ENCODE data around the gene SERGEF. TPM values are rescaled to one million over a fixed set of nuclear protein-coding genes. Genes with fewer than 3 reads are reported as not detected.

Gene SERGEF
- total RNA-seq, 1 experiment from 2014 or later = 31.4 TPM

DNA sequence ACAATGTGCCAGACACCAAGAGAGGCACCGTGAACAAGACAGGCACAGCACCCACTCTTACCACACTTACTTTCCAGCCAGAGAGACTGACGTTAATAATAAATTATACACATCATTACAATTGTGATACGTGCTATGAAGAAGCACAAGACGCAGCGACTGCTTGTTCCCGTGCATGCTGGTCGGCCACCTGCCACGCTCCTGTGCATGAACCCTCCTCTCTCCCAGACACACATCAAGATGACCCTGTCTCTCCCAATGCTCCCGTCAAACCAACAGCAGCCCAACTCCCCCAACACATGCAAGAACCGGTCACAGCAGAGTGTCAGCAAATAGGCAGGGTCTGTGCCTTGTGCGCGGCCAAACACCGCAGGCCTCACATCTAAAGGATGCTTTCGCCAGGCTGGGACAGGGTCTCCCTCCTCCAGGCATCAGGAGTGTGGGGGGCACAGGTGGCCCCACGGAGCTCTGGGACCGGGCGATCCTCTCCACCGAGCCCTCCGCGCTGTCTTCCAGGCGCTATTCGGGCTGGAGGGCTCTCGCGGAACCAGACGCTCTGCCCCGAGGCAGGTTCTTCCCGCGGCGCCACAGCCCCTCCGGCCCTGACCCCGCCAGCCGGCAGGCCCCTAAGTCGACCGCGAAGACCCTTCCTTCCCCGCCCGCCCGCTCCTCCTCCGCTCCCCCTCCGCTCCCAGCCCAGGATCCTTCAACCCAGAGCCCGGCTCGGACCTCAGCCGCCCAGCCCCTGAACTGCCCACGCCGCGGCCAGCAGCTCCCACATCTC lies 533 bp downstream of the SERGEF start:
- Histone ChIP-seq H2BK20ac (ENCODE audit: low read depth, low read length, poor library complexity, severe bottlenecking) (no peak overlapping the region), H3K27ac (ENCODE audit: insufficient read length, low read depth, low read length) (no peak overlapping the region)

More for the DNA sequence above, 533 bp downstream of the SERGEF start:
- Histone ChIP-seq H3K4me2 (ENCODE audit: insufficient read depth, insufficient read length, low read length) (peak overlapping the region; percentile 87), H3K9me3 (ENCODE audit: control insufficient read depth, low read depth, low read length) (no peaks in the 10 kb centered on the region), H2BK120ac (ENCODE audit: low read depth, low read length, poor library complexity, severe bottlenecking) (no peak overlapping the region), H2AK5ac (ENCODE audit: insufficient read length, low read length) (no peak overlapping the region), H3K27me3 (ENCODE audit: insufficient read depth, low read length) (peaks cover 5% of the 10 kb centered on the region; the same call in 1 of the 2 replicates), H3K79me2 (ENCODE audit: insufficient read depth, low read length) (peaks cover 2% of the 10 kb centered on the region; the same call in 1 of the 2 replicates), H3K9ac (ENCODE audit: extremely low read depth, insufficient read length, low read length) (peak overlapping the region; percentile 12), H3K23me2 (ENCODE audit: insufficient read length, low read depth, low read length, poor library complexity, severe bottlenecking) (peaks cover 15% of the 10 kb centered on the region), H2BK12ac (ENCODE audit: insufficient read length, low read depth, low read length) (no peak overlapping the region), H3K4ac (ENCODE audit: low read depth, low read length) (no peak overlapping the region), H3T11ph (ENCODE audit: low read length) (no peak overlapping the region), H3K18ac (ENCODE audit: insufficient read length, low read depth, low read length) (no peak overlapping the region), H3K79me1 (ENCODE audit: insufficient read depth, low read depth, low read length, poor library complexity, severe bottlenecking) (peaks cover 4% of the 10 kb centered on the region), H2BK5ac (ENCODE audit: insufficient read length, low read length) (no peak overlapping the region), H2AFZ (ENCODE audit: low read length) (no peak overlapping the region), H4K5ac (ENCODE audit: insufficient read length, low read depth, low read length) (no peak overlapping the region), H3K23ac (ENCODE audit: insufficient read length, low read depth, low read length) (no peak overlapping the region), H4K91ac (ENCODE audit: insufficient read length, low read depth, low read length) (no peak overlapping the region), H2BK15ac (ENCODE audit: low read depth, low read length) (no peak overlapping the region), H4K20me1 (ENCODE audit: control insufficient read depth, insufficient read depth, insufficient read length) (no peaks in the 10 kb centered on the region), H3K56ac (ENCODE audit: insufficient read length, low read depth, low read length) (no peak overlapping the region), H4K8ac (replicated peaks; ENCODE audit: insufficient read length, low read depth, low read length) (no peak overlapping the region), H3K4me1 (ENCODE audit: insufficient read depth, low read length) (no peaks in the 10 kb centered on the region; the same call in 1 of the 2 replicates), H3K14ac (ENCODE audit: insufficient read depth, low read length) (peak overlapping the region; percentile 38; the same call in 1 of the 2 replicates)
- peak overlapping the region; percentile 10 to 67 (median 35); a peak in 2 of 7 replicates for H3K27ac Mint-ChIP-seq
- no peaks in the 10 kb centered on the region; a peak in 1 of 7 replicates for H3K36me3 Mint-ChIP-seq (ENCODE audit: insufficient read depth in 1 of 3, low read depth in 3 of 3)
- WGBS (ENCODE audit: extremely low coverage, insufficient read length, low lambda C conversion rate) = no CpG with 5 or more reads among the region's 46 CpGs
- peak overlapping the region; percentile 89 to 93 for H3K4me3 Mint-ChIP-seq
- peaks cover 25% of the 10 kb centered on the region for H3K27me3 Mint-ChIP-seq (ENCODE audit: low read depth)
- peaks cover 29 to 33% of the 10 kb centered on the region in 2 experiments for H3K4me1 Mint-ChIP-seq
- H3K9me3 Mint-ChIP-seq = no peaks in the 10 kb centered on the region
- peak; percentile 57 for DNase-seq
- TF ChIP-seq, protein P1, sequence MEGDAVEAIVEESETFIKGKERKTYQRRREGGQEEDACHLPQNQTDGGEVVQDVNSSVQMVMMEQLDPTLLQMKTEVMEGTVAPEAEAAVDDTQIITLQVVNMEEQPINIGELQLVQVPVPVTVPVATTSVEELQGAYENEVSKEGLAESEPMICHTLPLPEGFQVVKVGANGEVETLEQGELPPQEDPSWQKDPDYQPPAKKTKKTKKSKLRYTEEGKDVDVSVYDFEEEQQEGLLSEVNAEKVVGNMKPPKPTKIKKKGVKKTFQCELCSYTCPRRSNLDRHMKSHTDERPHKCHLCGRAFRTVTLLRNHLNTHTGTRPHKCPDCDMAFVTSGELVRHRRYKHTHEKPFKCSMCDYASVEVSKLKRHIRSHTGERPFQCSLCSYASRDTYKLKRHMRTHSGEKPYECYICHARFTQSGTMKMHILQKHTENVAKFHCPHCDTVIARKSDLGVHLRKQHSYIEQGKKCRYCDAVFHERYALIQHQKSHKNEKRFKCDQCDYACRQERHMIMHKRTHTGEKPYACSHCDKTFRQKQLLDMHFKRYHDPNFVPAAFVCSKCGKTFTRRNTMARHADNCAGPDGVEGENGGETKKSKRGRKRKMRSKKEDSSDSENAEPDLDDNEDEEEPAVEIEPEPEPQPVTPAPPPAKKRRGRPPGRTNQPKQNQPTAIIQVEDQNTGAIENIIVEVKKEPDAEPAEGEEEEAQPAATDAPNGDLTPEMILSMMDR (conservative IDR thresholded peaks at IDR 0.05) = no peak
